GM12875 (cell line): ENCODE results near the gene DNAJB6.

Source experiments
- H3K4me3 ChIP-seq: one replicate; pipeline ENCODE4 v1.5.1; 2011; ENCODE audit warnings: low read depth, low read length, control low read depth
- TF ChIP-seq, protein P1 (sequence below): IDR thresholded peaks from 2 replicates; pipeline ENCODE4 v1.5.1; 2011; ENCODE audit warnings: low read depth, mild to moderate bottlenecking, control low read depth, inconsistent platforms, low read length, moderate library complexity, borderline replicate concordance; ENCODE audit not compliant: insufficient read depth

DNAJB6 gene

DNA sequence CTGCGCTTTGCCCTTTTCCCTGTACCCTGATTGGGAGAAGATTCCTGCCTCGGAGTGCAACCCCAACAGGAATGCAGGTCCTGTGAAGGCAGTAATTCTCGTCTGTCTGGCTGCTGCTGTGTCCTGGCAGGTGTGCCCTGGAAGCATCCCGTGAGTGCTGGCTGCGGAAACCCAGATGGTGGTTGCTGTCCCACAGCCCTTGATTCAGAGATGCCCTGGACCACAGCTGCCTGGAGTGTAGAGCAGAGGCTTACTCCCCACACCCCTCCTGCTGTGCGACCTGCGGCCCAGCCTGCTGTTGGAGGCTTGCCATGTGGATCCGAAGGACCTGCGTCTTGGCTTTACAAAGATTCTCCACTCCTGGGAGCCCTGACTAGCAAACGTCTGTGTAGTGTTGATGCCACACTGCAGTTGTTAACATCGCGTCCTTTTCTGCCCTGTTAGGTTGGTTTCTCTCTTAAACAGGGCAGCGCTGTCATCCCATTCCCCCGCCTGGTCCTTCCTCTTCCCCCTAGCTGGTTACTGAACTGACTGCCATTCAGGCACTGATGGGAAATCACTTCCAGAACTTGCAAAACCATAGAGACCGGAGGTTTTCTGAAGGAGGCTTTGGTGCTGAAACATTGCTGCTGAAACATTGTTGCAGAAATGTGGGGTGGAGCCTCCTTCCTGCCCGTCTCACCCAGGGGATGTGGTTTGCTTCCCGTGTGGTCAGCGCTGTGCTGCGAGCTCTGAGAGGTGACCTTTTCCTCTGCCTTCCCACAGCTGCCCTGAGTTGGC is 53.3 kb downstream of the DNAJB6 start:
- TF ChIP-seq, protein P1, sequence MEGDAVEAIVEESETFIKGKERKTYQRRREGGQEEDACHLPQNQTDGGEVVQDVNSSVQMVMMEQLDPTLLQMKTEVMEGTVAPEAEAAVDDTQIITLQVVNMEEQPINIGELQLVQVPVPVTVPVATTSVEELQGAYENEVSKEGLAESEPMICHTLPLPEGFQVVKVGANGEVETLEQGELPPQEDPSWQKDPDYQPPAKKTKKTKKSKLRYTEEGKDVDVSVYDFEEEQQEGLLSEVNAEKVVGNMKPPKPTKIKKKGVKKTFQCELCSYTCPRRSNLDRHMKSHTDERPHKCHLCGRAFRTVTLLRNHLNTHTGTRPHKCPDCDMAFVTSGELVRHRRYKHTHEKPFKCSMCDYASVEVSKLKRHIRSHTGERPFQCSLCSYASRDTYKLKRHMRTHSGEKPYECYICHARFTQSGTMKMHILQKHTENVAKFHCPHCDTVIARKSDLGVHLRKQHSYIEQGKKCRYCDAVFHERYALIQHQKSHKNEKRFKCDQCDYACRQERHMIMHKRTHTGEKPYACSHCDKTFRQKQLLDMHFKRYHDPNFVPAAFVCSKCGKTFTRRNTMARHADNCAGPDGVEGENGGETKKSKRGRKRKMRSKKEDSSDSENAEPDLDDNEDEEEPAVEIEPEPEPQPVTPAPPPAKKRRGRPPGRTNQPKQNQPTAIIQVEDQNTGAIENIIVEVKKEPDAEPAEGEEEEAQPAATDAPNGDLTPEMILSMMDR, result no peak
- H3K4me3 ChIP-seq, result no peak overlapping the region

DNA sequence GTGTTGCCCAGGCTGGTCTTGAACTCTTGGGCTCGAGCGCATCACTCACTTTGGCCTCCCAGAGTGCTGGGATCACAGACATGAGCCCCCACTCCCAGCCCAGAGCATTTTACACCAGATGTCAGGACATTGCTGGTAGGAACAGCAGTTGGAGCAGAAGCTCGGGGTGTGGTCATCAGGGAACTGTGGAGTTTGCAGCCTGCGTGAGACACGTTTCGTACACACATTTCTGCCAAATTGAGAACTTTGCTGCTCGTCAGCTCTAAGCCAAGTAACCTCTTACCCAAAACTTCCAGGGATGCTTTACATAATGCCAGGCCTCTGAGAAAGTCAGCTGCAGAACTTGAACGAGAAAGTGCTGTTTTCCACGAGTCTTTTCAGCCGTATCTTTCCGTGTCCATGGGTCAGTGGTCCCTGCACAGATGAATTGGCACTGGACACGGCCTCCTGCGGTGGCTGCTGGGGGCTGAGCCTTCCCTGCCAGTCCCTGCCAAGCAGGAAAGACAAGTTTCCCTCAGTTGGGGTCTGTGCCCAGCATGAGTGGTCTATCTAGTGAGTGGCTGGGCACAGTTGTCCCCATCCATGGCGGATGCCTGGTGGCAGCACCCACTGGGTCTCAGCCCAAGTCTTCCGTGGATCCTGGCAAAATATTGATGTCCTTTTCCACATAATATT is 54.4 kb downstream of the DNAJB6 start:
- H3K4me3 ChIP-seq, result no peak overlapping the region
- TF ChIP-seq, protein P1, result no peak

DNA sequence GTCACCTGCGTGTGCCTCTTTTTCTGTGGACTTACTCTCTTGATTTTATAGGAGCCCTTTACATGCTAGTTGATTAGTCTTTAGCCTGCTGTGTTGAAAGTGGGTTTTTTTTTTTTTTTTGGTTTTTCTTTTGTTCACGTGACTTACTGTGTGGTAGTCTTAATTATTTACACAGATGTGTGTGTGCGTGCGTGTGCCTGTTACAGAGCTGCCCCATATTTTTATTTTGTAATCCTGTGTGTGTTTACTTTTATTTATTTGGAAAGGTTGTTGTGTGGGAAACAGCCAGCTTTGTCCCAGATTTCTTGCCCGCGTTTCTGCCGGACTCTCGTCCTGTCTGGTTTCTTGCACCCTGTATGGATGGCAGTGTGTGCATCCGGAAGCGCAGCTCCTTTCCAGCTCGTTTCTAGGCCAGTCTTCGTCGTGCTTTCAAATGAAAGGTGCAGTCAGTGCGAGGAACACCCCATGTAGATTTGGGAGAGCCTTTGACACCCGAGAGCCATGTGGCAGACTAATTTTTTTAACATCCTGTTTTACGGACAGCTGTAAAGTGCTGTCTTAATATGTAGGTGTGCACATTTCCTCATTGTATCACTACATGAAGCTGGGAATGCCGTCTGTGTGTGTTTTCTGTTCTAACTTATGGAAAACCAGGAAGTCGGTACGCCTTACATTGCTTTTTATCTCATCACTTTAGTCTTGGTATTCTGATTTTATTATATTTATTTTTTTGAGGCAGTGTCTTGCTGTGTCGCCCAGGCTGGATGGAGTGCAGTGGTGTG is 55.6 kb downstream of the DNAJB6 start:
- no peak overlapping the region for H3K4me3 ChIP-seq
- TF ChIP-seq, protein P1, result no peak

DNA sequence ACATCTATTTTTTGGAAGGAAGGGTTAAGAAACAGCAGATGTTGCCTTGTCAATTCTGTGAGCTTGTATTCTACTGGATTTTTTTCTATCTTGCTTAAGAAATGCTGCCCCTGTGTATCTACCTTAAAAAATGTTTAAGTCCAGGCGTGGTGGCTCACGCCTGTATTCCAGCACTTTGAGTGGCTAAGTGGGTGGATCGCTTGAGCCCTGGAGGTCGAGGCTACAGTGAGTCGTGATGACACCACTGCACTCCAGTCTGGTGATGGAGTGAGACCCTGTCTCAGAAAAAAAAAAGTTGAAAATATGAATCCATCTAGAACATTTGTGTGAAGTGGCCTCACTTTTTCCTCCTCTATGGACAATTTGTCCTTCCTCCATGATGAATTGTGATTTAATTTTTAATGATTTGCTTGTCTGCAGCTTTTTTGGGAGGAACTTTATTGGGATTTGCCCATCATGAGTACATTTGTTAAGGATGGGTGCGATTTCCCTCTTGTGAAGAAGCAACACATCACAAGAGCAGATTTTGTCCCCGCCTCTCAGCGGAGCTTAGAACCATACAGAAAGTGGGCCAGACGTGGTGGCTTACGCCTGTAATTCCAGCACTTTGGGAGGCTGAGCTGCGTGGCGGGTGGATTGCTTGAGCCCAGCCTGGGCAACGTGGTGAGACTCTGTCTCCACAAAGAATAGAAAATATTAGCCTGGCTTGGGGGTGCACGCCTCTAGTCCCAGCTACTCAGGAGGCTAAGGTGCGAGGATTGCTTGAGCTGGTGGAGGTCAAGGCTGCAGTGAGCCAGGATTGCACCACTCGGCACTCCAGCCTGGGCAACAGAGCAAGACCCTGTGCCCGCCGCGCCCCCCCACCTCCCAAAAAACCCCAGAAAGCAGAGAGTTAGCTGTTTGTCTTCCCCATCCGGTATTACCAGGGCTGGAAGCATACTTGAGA is 57.7 kb downstream of the DNAJB6 start:
- no peak overlapping the region for H3K4me3 ChIP-seq

DNA sequence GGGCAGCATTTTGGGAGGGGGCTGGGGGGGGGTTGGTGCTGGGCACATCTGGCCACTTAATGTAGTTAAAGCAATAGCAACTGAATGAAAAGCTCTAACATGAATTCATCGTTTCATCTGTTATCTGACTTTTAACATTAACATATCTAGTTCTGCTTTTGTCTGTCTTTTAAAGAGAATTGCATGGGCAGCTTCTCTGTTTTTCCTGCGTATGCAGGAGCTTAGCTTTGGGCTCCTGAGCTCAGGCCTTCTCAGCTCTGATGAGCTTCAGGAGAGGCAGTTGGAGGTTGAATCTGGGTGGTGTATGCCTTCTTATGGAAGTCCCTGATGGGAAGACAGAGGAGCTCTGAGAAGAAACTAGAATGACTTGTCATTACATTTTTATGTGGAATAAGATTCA is 58.4 kb downstream of the DNAJB6 start:
- TF ChIP-seq, protein P1, result no peak
- no peak overlapping the region for H3K4me3 ChIP-seq

More for the DNA sequence above, 57.7 kb downstream of the DNAJB6 start:
- TF ChIP-seq, protein P1, result no peak

DNA sequence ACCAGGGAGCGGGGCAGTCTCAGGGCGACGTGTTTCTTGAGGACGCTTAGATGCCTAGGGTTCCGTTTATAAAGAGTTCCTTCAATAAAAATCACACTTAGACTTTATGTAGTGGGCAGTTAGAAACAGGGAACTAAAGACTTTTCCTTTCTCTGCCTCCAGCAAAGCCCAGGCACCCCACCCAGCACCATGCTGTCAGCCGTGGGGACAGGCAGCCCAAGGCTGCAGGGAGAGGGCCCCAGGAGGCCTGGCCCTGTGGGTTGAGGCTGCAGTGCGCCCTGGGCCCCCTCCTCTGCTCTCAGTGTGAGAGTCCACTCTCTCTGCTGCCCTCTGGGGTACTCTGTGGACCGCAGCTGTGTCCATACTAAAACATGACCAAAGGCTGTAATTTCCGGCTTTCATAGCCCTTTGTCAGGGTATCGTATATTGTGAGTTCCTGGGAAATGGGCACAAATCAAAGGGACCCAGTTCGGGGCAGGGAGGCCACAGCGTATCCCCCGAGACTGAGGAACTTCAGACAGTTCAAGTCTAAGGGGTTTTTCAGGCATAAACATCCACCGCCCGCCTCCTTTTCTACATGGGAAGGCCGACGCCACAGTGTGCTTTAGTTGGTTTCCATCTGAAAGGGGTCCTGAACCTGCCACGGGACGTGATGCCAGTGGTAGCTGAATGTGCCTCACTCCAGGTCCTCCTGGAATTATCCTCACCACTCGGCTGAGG is 59.7 kb downstream of the DNAJB6 start:
- TF ChIP-seq, protein P1, result no peak
- no peak overlapping the region for H3K4me3 ChIP-seq
